ENCODE measurements around the gene CEP85L.

CEP85L gene

DNA sequence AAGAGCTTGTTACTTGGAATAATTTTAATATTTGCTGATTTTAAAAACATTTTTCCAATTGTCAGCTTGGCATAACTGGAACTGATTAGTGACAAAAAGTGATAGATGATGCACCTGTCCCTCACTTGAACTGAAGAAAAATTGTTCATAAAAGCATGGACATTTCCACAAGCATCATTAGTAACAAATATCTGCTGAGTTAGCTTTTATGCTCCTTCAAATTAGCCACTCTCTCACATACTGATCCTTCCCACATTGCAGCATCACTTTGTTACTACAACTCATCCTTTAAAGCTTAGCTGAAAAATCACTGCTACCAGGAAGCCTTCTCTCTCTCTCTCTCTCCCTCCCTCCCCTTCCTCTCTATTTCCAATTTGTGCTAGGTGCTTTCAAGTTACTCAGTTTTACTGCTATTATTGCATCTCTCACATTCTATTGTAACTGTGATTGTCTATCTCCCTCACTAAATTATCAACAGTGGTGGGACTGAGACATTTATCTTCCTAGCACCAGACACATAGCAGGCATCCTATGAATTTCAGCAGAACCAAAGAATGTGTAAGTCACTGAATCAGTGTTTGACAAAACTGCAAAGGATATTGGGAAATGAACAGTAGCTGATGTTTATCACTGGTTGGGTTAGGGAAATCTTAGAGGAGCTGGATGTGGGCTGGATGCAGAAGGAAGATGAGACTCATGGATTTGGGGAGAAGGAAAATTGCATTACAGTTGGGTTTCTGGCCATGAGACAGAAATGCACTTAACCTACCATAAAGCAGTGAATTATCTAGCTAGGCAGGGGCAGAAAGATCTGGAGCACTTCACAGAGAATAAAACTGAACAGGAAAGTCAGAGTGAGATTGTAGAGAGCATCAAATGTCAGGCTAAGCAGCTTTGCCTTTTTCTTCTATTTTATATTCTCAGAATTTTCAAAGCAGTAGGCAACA lies 231.7 kb downstream of the CEP85L start:
- Histone ChIP-seq H2BK12ac (ENCODE audit: low read length) (no peak overlapping the region), H4K12ac (ENCODE audit: low read depth, low read length) (no peak overlapping the region), H2AK5ac (ENCODE audit: low read length) (no peak overlapping the region), H3K14ac (ENCODE audit: low read length) (no peak overlapping the region), H3K36me3 (ENCODE audit: control insufficient read depth in 1 of 2, insufficient read depth in 2 of 2, low read length in 2 of 2) (no peaks in the 10 kb centered on the region), H3K23ac (ENCODE audit: low read length) (no peak overlapping the region), H3K9ac (ENCODE audit: low read length) (no peak overlapping the region), H3K27ac (ENCODE audit: low read depth, low read length) (no peak overlapping the region), H3K18ac (ENCODE audit: low read length) (no peak overlapping the region), H3K4me3 (ENCODE audit: low read depth, low read length) (no peak overlapping the region), H3K4me1 (ENCODE audit: control insufficient read depth in 1 of 2, insufficient read depth in 2 of 2, low read length in 2 of 2) (no peaks in the 10 kb centered on the region), H3K79me2 (ENCODE audit: control insufficient read depth, insufficient read depth, low read length, poor library complexity) (no peaks in the 10 kb centered on the region), H3K9me3 (ENCODE audit: insufficient read depth, low read depth, low read length) (peaks cover 2% of the 10 kb centered on the region), H3K79me1 (ENCODE audit: low read length) (no peaks in the 10 kb centered on the region), H2AFZ (ENCODE audit: insufficient read depth, low read length, poor library complexity) (no peak overlapping the region), H4K8ac (ENCODE audit: low read depth, low read length) (no peak overlapping the region), H3K4me2 (ENCODE audit: low read length) (no peak overlapping the region), H3K4ac (ENCODE audit: low read depth, low read length) (no peak overlapping the region), H2BK120ac (ENCODE audit: insufficient read depth, low read length, poor library complexity) (no peak overlapping the region), H2BK5ac (ENCODE audit: low read depth, low read length, poor library complexity) (no peak overlapping the region), H4K91ac (ENCODE audit: low read depth, low read length) (no peak overlapping the region), H3K27me3 (ENCODE audit: insufficient read depth, low read length) (no peaks in the 10 kb centered on the region)
- DNase-seq = no peak
